ENCODE measurements around the gene CD1B. TPM values are rescaled to one million over a fixed set of nuclear protein-coding genes. Genes with fewer than 3 reads are reported as not detected.
A peak's percentile ranks its signal among the peaks of the same experiment; 100 is the strongest.
"Not testable (repeated sequence)": the region's sequence is repeated elsewhere in the genome, so short reads cannot be mapped to it uniquely, and the experiment has no call there.

CD1B gene
- polyA plus RNA-seq (ENCODE audit: insufficient read length in 10 of 10), result under 1 TPM in 1 of 10 donors, not detected in 9; 0.12 TPM
- long read RNA-seq, donor 1, result 0 reads
- long read RNA-seq, donor 2, result 0 reads
- long read RNA-seq, donor 3, result 0 reads
- long read RNA-seq, donor 4, result 0 reads
- long read RNA-seq, donor 5, result 0 reads
- long read RNA-seq, donor 6, result 0 reads
- long read RNA-seq, donor 7, result 0 reads
- long read RNA-seq, donor 8, result 0 reads
- long read RNA-seq, donor 9, result 0 reads

- DNase-seq, result no peak
Measured at GRCh38 chr1:158331481-158332150, at the start of gene CD1B. CD1B (minus strand) TSS chr1:158331531; CDS start chr1:158331423, 108 bp downstream.

GRCh38 chr1:158374860-158375259 lies 43.5 kb upstream of the CD1B start:
- no peak for DNase-seq

- not testable (repeated sequence) for DNase-seq
Measured at GRCh38 chr1:158374101-158374500, 42.8 kb upstream of the CD1B start.

- DNase-seq, result no peak
Measured at GRCh38 chr1:158371188-158371953, 40.0 kb upstream of the CD1B start.

GRCh38 chr1:158366783-158367182 lies 35.5 kb upstream of the CD1B start:
- no peak for DNase-seq

- no peak for DNase-seq
Measured at GRCh38 chr1:158362941-158363340, 31.6 kb upstream of the CD1B start.

- no peak for DNase-seq
Measured at GRCh38 chr1:158362482-158362881, 31.2 kb upstream of the CD1B start.

GRCh38 chr1:158357441-158357840 lies 26.1 kb upstream of the CD1B start:
- no peak for DNase-seq

- DNase-seq, result no peak
Measured at GRCh38 chr1:158356616-158357015, 25.3 kb upstream of the CD1B start.

GRCh38 chr1:158355773-158356285 lies 24.5 kb upstream of the CD1B start:
- DNase-seq, result no peak

- DNase-seq, result peak in 1 of 3 donors; percentile 3
Measured at GRCh38 chr1:158354255-158354654, 22.9 kb upstream of the CD1B start.

GRCh38 chr1:158353303-158354075 lies 22.2 kb upstream of the CD1B start, which contains the start of gene CD1E:
CD1E (plus strand) TSS chr1:158353894; CDS start chr1:158353989, 95 bp downstream.
- DNase-seq, result peak in 1 of 3 donors; percentile 2

GRCh38 chr1:158348946-158349345 lies 17.6 kb upstream of the CD1B start:
- DNase-seq, result not testable (repeated sequence)

GRCh38 chr1:158336413-158336812 lies 5.1 kb upstream of the CD1B start:
- not testable (repeated sequence) for DNase-seq

GRCh38 chr1:158335213-158335532 lies 3.8 kb upstream of the CD1B start:
- DNase-seq, result no peak

GRCh38 chr1:158334526-158335212 lies 3.3 kb upstream of the CD1B start:
- no peak for DNase-seq

- no peak for DNase-seq
Measured at GRCh38 chr1:158333405-158334155, 2.2 kb upstream of the CD1B start.

GRCh38 chr1:158331106-158331425 lies 265 bp downstream of the CD1B start:
- no peak for DNase-seq

GRCh38 chr1:158330391-158331105 lies 783 bp downstream of the CD1B start:
- DNase-seq, result no peak

GRCh38 chr1:158329733-158330132 lies 1.6 kb downstream of the CD1B start:
- no peak for DNase-seq
